H1 (cell line): ENCODE measurements around the gene MEP1A. TPM values are rescaled to one million over a fixed set of nuclear protein-coding genes. Genes with fewer than 3 reads are reported as not detected.

Source experiments
- CTCF ChIA-PET: fragments of 300-600 bp; sonication (Branson Sonifier 250); formaldehyde crosslinking; loops from one replicate; lab custom pipeline; 2021; ENCODE audit not compliant: partially characterized antibody; lab: Charles Lee
- POLR2A ChIA-PET: fragments of 300-600 bp; sonication (Branson Sonifier 250); formaldehyde crosslinking; loops from one replicate; lab custom pipeline; 2021; ENCODE audit warnings: inconsistent platforms; ENCODE audit not compliant: partially characterized antibody; lab: Charles Lee
- DNase-seq, 2 experiments: peaks; one replicate each; pipeline versions ENCODE4 v3.0.0 to v3.0.0-alpha.2; 2010 to 2022; ENCODE audit warnings: low spot score in 2 of 2, low read depth in 1 of 2, mixed read lengths in 1 of 2
- FAIRE-seq: peaks from 2 replicates; lab custom pipeline; 2011; peaks lifted over from hg19 to GRCh38; lab: Jason Lieb, UNC
- H2AFZ ChIP-seq: 2 replicates; pipeline ENCODE4 v1.8.1; 2012; ENCODE audit warnings: low read length, inconsistent platforms
- H2AK5ac ChIP-seq: 2 replicates; pipeline ENCODE4 v1.6.1; 2013; ENCODE audit warnings: low read depth, low read length
- H2BK120ac ChIP-seq: replicated peaks from 2 replicates; pipeline ENCODE3; 2013; ENCODE audit warnings: low read depth, low read length, inconsistent platforms
- H2BK12ac ChIP-seq: 2 replicates; pipeline ENCODE4 v1.6.1; 2013; ENCODE audit warnings: low read depth, low read length
- H2BK15ac ChIP-seq: 2 replicates; pipeline ENCODE4 v1.6.1; 2013; ENCODE audit warnings: low read length
- H2BK20ac ChIP-seq: 2 replicates; pipeline ENCODE4 v1.6.1; 2013; ENCODE audit warnings: low read length
- H2BK5ac ChIP-seq: 2 replicates; pipeline ENCODE4 v1.6.1; 2013; ENCODE audit warnings: low read depth, low read length
- H3K14ac ChIP-seq: 2 replicates; pipeline ENCODE4 v1.6.1; 2013; ENCODE audit warnings: inconsistent platforms; ENCODE audit not compliant: insufficient read length
- H3K18ac ChIP-seq: 2 replicates; pipeline ENCODE4 v1.6.1; 2013; ENCODE audit warnings: low read length; ENCODE audit errors: extremely low read depth
- H3K23ac ChIP-seq: 2 replicates; pipeline ENCODE4 v1.6.1; 2013; ENCODE audit warnings: inconsistent platforms; ENCODE audit not compliant: insufficient read length
- H3K23me2 ChIP-seq: 2 replicates; pipeline ENCODE4 v1.6.1; 2013; ENCODE audit warnings: low read depth, low read length
- H3K27ac ChIP-seq: 2 replicates; pipeline ENCODE4 v1.6.1; 2011; ENCODE audit warnings: low read depth, low read length, inconsistent platforms
- H3K27me3 ChIP-seq, 4 experiments: replicated peaks in 1 of 4; 1 replicate in 1 of 4; 2 replicates in 3 of 4; pipeline versions ENCODE4 v1.6.1 to v1.8.1; 2011 to 2013; ENCODE audit warnings: low read length in 3 of 4, mild to moderate bottlenecking in 3 of 4, inconsistent platforms in 2 of 4, mixed read lengths in 2 of 4, moderate library complexity in 1 of 4; ENCODE audit not compliant: control insufficient read depth in 3 of 4, insufficient read depth in 3 of 4; ENCODE audit errors: extremely low read depth in 1 of 4
- H3K36me3 ChIP-seq, 4 experiments: 2 replicates each; pipeline versions ENCODE4 v1.6.1 to v1.8.1; 2011 to 2013; ENCODE audit warnings: mild to moderate bottlenecking in 4 of 4, low read length in 3 of 4, moderate library complexity in 2 of 4, control low read depth in 1 of 4, inconsistent platforms in 1 of 4; ENCODE audit not compliant: insufficient read depth in 4 of 4, control insufficient read depth in 2 of 4
- H3K4ac ChIP-seq: replicated peaks from 2 replicates; pipeline ENCODE3; 2013; ENCODE audit warnings: low read length, low read depth, mixed read lengths, inconsistent platforms; ENCODE audit not compliant: insufficient read length
- H3K4me1 ChIP-seq, 4 experiments: replicated peaks in 1 of 4; 1 replicate in 1 of 4; 2 replicates in 3 of 4; pipeline versions ENCODE4 v1.6.1 to v1.8.1; 2011 to 2013; ENCODE audit warnings: low read length in 3 of 4, inconsistent platforms in 2 of 4, mixed read lengths in 1 of 4; ENCODE audit not compliant: insufficient read depth in 4 of 4, control insufficient read depth in 3 of 4
- H3K4me2 ChIP-seq, 2 experiments: 2 replicates each; pipeline versions ENCODE4 v1.6.1 to v1.8.1; 2011 to 2013; ENCODE audit warnings: low read depth in 2 of 2, low read length in 2 of 2, control low read depth in 1 of 2, inconsistent platforms in 1 of 2, mild to moderate bottlenecking in 1 of 2; ENCODE audit not compliant: insufficient read depth in 1 of 2
- H3K4me3 ChIP-seq, 4 experiments: fragments of 200-600, 300-600 bp in 1 of 4; sonication (generic), shearing (Covaris generic), sonication (Bioruptor Twin) in 1 of 4; 2 replicates each; pipeline versions ENCODE4 v1.5.1 to v1.8.1; 2011 to 2016; ENCODE audit warnings: low read length in 4 of 4, low read depth in 3 of 4, control low read depth in 2 of 4, inconsistent platforms in 2 of 4, mild to moderate bottlenecking in 2 of 4, mixed read lengths in 1 of 4, moderate library complexity in 1 of 4; ENCODE audit not compliant: insufficient read depth in 2 of 4; ENCODE audit errors: extremely low read depth in 1 of 4
- H3K56ac ChIP-seq: replicated peaks from 2 replicates; pipeline ENCODE3; 2013; ENCODE audit warnings: low read depth, mild to moderate bottlenecking, mixed read lengths, low read length, inconsistent platforms; ENCODE audit not compliant: insufficient read length
- H3K79me1 ChIP-seq: 2 replicates; pipeline ENCODE4 v1.6.1; 2013; ENCODE audit warnings: low read depth, low read length, control low read depth
- H3K79me2 ChIP-seq, 2 experiments: 2 replicates each; pipeline versions ENCODE4 v1.6.1 to v1.8.1; 2012 to 2013; ENCODE audit warnings: low read length in 2 of 2, mild to moderate bottlenecking in 2 of 2, inconsistent platforms in 1 of 2; ENCODE audit not compliant: insufficient read depth in 2 of 2, control insufficient read depth in 1 of 2
- H3K9ac ChIP-seq, 4 experiments: replicated peaks in 1 of 4; 1 replicate in 1 of 4; 2 replicates in 3 of 4; pipeline versions ENCODE4 v1.6.1 to v1.8.1; 2011 to 2013; ENCODE audit warnings: low read depth in 3 of 4, low read length in 3 of 4, control low read depth in 2 of 4, mild to moderate bottlenecking in 2 of 4, moderate library complexity in 2 of 4, inconsistent platforms in 1 of 4; ENCODE audit errors: extremely low read depth in 1 of 4
- H3K9me3 ChIP-seq, 2 experiments: 2 replicates each; pipeline versions ENCODE4 v1.6.1 to v1.8.1; 2012 to 2013; ENCODE audit warnings: mild to moderate bottlenecking in 2 of 2, moderate library complexity in 2 of 2, control low read depth in 1 of 2, inconsistent platforms in 1 of 2, low read depth in 1 of 2, low read length in 1 of 2, mixed read lengths in 1 of 2; ENCODE audit not compliant: insufficient read depth in 2 of 2
- H4K20me1 ChIP-seq, 2 experiments: replicated peaks in 1 of 2; 2 replicates each; pipeline versions ENCODE3 to v1.8.1; 2011 to 2013; ENCODE audit warnings: inconsistent platforms in 2 of 2, low read length in 2 of 2, mild to moderate bottlenecking in 1 of 2; ENCODE audit not compliant: insufficient read depth in 2 of 2, control insufficient read depth in 1 of 2
- H4K5ac ChIP-seq: 2 replicates; pipeline ENCODE4 v1.6.1; 2013; ENCODE audit warnings: low read length, low read depth, mixed read lengths, inconsistent platforms; ENCODE audit not compliant: insufficient read length
- H4K8ac ChIP-seq: 2 replicates; pipeline ENCODE4 v1.8.0; 2013; ENCODE audit warnings: mild to moderate bottlenecking, moderate library complexity, low read length, inconsistent platforms; ENCODE audit not compliant: insufficient read depth; ENCODE audit errors: extremely low read depth
- H4K91ac ChIP-seq: replicated peaks from 2 replicates; pipeline ENCODE3; 2013; ENCODE audit warnings: low read length, mixed read lengths, inconsistent platforms; ENCODE audit not compliant: insufficient read length
- CHD1 ChIP-seq: IDR thresholded peaks from 2 replicates; pipeline ENCODE4 v1.6.1; 2012; ENCODE audit warnings: low read depth, low read length, improper control_type of control experiment
- KDM5A ChIP-seq: fragments of 200-600 bp; IDR thresholded peaks from 2 replicates; pipeline ENCODE4 v1.7.1; 2012; ENCODE audit warnings: mild to moderate bottlenecking, low read length, inconsistent platforms, mixed read lengths
- RBBP5 ChIP-seq: IDR thresholded peaks from 2 replicates; pipeline ENCODE4 v1.7.1; 2012; ENCODE audit warnings: low read depth, mild to moderate bottlenecking, inconsistent platforms, low read length, moderate library complexity, borderline replicate concordance
- WGBS, 2 experiments: shearing (Covaris generic) in 1 of 2; methylation state at CpG; one replicate each; pipeline versions ENCODE4 v1.1.6 to v1.1.7; 2013 to 2015; ENCODE audit warnings: low lambda C conversion rate in 2 of 2, mixed read lengths in 2 of 2, inconsistent platforms in 1 of 2, low coverage in 1 of 2, missing lambda C conversion rate in 1 of 2; ENCODE audit not compliant: insufficient replicate concordance in 2 of 2, insufficient coverage in 1 of 2, insufficient read length in 1 of 2; ENCODE audit errors: extremely low coverage in 1 of 2, missing lambda C conversion rate in 1 of 2; 5-methylcytosine and 5-hydroxymethylcytosine counted together
- polyA plus RNA-seq, 7 experiments: library from polyadenylated mRNA; depleted of rRNA in 3 of 7; stranded (reverse) in 5 of 7; unstranded in 2 of 7; fragments of >200 nt in 5 of 7; fragments of 200-250 nt in 2 of 7; gene quantifications; 1 replicate in 5 of 7; 2 replicates in 1 of 7; 4 replicates in 1 of 7; pipeline versions ENCODE4 v1.2.1 to v1.2.3, GENCODE V29; 2011 to 2013; ENCODE audit warnings: missing spikeins in 2 of 7, mixed read lengths in 2 of 7
- total RNA-seq: library from RNA; stranded (reverse); fragmentation: NEBNext Ultra II Directional; extraction: Animal tissue kit (Norgen Biotek cat#: 25700); gene quantifications from 2 replicates; pipeline ENCODE4 v1.2.1, GENCODE V29; 2021
- TF ChIP-seq, protein P1 (sequence below), 3 experiments: IDR thresholded peaks; 1 replicate in 2 of 3; 2 replicates in 1 of 3; pipeline versions ENCODE4 v1.5.1 to v1.6.1; 2011; ENCODE audit warnings: low read length in 3 of 3, mild to moderate bottlenecking in 3 of 3, inconsistent platforms in 2 of 3, low read depth in 1 of 3, moderate library complexity in 1 of 3; ENCODE audit not compliant: insufficient read depth in 1 of 3; ENCODE audit errors: control extremely low read depth in 1 of 3

MEP1A gene
- total and polyA plus RNA-seq, 2 of the 8 experiments (the other 6 are each of a cell fraction or from before 2014, with no cell fraction given): 0.03 TPM; not detected in 1

DNA sequence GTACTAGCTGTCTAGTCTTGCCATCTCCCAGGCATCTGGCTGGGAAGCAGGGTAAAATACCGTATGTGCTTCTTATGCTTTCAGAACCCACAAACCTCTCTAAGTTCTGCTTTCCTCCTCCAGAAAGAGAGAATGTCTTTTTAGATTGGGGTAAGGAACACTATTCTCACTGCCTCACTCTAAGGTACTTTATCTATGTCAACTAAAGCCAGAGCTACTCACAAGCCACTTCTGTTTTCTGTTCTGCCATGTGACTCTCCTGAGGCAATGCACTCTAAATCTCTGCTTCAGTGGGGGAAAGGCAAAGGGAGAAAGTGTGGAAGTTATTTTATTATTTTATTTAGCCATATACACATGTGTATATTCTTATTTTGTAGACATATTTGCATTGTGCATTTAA, 15.6 kb downstream of the MEP1A start:
- no peak overlapping the region for H3K23ac ChIP-seq
- no peak overlapping the region for H2AFZ ChIP-seq
- TF ChIP-seq CHD1: no peak
- no peak for TF ChIP-seq RBBP5
- no peak for TF ChIP-seq KDM5A
- TF ChIP-seq, protein P1, sequence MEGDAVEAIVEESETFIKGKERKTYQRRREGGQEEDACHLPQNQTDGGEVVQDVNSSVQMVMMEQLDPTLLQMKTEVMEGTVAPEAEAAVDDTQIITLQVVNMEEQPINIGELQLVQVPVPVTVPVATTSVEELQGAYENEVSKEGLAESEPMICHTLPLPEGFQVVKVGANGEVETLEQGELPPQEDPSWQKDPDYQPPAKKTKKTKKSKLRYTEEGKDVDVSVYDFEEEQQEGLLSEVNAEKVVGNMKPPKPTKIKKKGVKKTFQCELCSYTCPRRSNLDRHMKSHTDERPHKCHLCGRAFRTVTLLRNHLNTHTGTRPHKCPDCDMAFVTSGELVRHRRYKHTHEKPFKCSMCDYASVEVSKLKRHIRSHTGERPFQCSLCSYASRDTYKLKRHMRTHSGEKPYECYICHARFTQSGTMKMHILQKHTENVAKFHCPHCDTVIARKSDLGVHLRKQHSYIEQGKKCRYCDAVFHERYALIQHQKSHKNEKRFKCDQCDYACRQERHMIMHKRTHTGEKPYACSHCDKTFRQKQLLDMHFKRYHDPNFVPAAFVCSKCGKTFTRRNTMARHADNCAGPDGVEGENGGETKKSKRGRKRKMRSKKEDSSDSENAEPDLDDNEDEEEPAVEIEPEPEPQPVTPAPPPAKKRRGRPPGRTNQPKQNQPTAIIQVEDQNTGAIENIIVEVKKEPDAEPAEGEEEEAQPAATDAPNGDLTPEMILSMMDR (IDR thresholded peaks at IDR 0.05; ENCODE audit: control extremely low read depth in 1 of 3, insufficient read depth in 1 of 3, low read depth in 1 of 3, low read length in 3 of 3): no peak
- no peaks in the 10 kb centered on the region for H3K36me3 ChIP-seq
- no peak overlapping the region for H3K27ac ChIP-seq
- 80% methylated on average over 1 of the region's 1 CpG; no CpG with 5 or more reads in 1 of the 2 experiments for WGBS, 2 experiments
- H3K4me2 ChIP-seq: no peak overlapping the region
- H2BK12ac ChIP-seq: no peak overlapping the region
- H3K56ac ChIP-seq: no peak overlapping the region
- no peaks in the 10 kb centered on the region for H3K27me3 ChIP-seq
- H2BK20ac ChIP-seq: no peak overlapping the region
- no peak for FAIRE-seq
- no peaks in the 10 kb centered on the region for H3K79me1 ChIP-seq
- no peaks in the 10 kb centered on the region for H3K9me3 ChIP-seq
- no peak overlapping the region for H2BK5ac ChIP-seq
- no peaks in the 10 kb centered on the region for H3K23me2 ChIP-seq
- peak overlapping the region; percentile 66 for H3K14ac ChIP-seq
- no peak for DNase-seq
- H4K20me1 ChIP-seq: no peaks in the 10 kb centered on the region
- no peak overlapping the region for H2BK15ac ChIP-seq
- H2BK120ac ChIP-seq: no peak overlapping the region
- no peak overlapping the region for H3K9ac ChIP-seq
- H3K4ac ChIP-seq: no peak overlapping the region
- no peak overlapping the region for H2AK5ac ChIP-seq
- no peak overlapping the region for H4K8ac ChIP-seq
- H4K5ac ChIP-seq: no peak overlapping the region
- H3K4me1 ChIP-seq: no peaks in the 10 kb centered on the region
- H3K4me3 ChIP-seq: no peak overlapping the region
- no peak overlapping the region for H3K18ac ChIP-seq
- no peak overlapping the region for H4K91ac ChIP-seq
- POLR2A ChIA-PET: no interaction called here
- CTCF ChIA-PET: no interaction called here
- H3K79me2 ChIP-seq: no peaks in the 10 kb centered on the region
